ENCODE measurements around the gene IFNG.
A peak's percentile ranks its signal among the peaks of the same experiment; 100 is the strongest.
"Not testable (repeated sequence)": the region's sequence is repeated elsewhere in the genome, so short reads cannot be mapped to it uniquely, and the experiment has no call there.

IFNG gene

DNA sequence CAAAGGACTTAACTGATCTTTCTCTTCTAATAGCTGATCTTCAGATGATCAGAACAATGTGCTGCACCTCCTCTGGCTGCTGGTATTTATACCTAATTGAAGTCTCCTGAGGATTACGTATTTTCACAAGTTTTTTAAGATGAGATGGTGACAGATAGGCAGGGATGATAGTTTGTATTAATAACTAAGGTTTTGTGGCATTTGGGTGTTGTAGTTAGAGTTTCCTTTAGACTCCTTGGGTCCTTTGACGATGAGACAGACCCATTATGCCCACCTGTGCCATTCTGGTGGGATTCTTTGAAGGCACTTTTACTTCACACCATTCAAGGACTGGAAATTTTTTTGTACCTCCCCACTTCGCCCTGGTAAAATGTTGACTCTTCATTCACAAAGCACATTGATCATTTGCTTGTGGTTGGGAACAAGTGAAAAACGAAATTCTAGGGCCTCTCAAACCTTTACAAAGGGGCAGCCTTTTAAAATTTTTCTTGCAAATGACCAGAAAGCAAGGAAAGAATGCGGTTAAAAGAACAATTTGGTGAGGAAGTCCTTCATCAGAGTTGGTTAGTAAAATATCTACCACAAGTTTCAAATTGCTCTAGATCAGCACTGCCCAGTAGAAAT lies at the start of gene IFNG:
Gene IFNG (minus strand): TSS at position 60 of the 624 bp plus-strand sequence. CDS start 125 bp downstream, outside the sequence.
- DNase-seq (ENCODE audit: low read depth): no peak

DNA sequence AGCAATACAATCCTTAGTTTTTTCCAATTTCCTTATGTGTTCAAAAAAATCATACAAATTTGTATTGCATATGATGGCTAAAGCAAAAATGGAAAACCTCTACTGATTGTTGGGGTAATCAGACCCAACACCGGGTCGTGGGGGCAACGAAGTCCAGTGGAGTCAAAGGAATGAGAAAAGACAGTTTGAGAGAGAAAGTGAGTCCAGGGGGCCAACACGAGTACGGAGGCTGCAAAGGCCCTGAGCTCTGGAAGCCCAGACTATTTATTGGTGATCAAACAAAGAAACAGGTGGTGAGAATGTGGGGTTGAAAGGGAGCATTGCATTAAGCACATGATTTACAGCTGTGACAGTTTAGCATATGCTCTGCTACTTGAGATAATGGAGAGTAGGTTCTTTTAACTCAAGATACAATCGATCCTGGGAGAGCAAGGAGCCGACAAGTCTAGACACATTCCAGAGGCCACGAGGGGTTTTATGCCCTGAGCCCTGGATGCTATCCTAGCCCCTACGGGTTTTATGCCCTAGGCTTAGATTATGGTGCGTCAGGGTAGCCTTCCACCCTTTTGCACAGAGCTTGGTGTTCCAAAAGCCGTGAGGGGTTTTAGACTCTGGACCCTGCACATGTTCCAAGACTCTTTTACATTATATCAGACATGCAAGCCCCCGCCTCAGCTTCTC lies 49.6 kb upstream of the IFNG start:
- DNase-seq (ENCODE audit: low read depth): not testable (repeated sequence)

DNA sequence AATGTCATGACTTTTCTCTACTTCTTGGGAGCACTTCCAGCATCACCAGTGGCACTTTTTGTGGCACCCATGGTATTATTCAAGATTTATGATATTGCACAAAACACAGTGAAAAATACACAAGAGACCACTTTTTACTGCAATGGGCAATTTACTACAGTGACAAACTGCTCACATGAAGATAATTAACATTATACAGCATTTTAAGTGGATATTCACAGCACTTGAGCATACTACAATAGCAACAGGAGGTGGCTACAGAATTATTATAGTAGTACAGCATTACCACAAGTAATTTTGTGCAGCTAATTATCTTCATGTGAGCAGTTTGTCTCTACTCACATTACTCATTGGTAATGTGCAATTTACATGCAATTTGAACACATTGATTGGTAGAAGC lies 47.7 kb upstream of the IFNG start:
- DNase-seq (ENCODE audit: low read depth): no peak

DNA sequence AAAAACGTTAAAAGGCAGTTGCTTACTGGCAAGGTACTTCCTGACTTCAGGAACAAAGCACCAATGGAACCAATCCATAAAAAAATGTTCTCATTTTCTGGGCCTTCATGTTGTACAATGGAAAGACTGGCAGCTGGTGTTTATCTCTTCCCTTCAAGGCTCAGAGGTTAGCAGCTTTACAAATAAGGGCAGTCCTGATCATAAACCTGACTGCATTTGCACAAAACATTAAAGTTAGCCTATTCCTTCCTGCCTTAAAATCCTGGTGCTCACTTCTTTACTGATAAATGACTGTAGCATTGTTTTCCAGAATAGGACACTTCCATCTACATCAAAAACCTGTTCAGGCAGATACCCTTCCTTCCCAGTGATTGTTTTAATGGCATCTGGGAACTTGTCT lies 46.9 kb upstream of the IFNG start:
- DNase-seq (ENCODE audit: low read depth): no peak

DNA sequence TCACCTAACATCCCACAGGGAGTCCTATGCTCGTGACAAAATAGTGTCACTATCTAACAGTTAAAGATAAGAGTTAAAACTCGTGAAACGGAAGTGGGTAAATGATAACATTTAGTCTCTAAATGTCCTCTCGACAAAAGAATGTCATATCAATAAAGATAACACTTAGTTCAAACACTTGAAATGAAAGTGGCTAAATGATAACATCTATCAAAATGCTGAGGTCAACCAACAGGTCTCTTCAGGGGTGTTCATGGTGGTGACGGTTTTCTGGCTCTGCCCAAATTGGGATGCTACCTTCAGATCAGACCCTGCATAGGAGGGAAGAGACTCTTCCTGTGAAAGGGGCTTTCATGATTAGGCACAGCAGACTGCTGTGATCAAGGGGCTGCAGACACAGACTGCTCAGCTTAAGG lies 43.9 kb upstream of the IFNG start:
- DNase-seq (ENCODE audit: low read depth): no peak

DNA sequence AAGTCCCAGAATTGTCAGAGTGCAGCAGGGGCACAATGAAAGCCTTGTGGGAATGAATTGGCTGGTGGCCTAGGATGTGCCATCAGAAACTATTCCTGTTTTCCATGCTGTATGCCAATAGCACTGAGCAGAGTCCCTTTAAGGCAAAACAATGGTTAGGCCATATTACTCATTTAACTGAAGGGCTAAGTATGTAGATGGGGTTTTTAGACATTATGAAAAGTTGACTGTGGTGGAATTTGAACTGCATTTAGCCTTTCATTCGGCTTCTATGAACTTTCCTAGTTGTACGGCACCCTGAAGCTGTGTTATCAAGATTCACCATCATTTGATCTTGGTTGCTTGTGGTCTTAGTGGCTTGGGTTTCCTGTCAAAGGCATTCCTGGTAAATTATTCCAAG lies 41.3 kb upstream of the IFNG start:
- peak; percentile 84 for DNase-seq (ENCODE audit: low read depth)

DNA sequence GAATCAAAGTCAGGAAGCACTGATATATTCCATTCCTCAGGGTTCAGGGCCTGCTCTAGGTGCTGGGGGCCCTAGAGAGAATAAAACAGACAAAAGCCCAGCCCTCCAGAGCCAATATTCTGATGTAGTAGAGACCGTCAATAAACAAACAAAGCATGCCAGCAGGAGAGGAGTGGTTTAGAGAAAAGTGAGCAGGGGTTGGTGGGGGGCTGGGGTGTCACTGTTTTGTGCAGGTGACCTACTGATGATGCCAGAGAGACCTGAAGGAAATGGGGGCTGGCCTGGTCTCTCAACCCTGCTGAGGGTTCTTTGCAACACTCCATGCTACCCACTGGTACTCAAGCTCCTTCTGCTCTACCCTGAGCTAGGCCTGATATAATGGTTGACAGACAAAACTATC lies 39.6 kb upstream of the IFNG start:
- DNase-seq (ENCODE audit: low read depth): no peak

DNA sequence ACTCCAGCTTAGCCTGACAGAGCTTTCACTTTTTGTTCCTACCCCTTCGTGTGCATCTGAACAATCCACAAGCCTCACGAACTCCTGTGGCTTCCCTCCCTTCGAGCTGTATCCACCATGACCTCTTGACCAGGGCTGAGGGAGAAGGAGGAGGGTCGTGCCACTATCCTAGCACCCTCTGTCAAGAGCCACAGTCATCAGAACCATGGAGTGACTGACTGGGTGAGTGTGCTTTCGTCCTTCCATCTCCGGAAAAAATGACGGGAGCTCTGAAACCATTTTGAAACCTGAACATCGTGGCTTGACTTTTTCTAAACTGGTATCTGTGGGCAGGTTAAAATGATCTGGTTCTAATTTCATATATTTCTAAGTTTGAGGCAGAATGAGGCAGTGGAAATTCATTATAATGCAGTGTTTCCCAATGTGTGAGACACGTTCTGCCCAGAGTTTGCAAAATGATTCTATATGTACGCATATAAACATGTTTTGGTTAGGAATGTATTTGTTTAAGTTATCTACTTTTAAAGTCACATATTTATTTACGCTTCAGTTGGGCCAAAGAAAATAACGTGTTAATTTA lies 39.1 kb upstream of the IFNG start:
- DNase-seq (ENCODE audit: low read depth): no peak

DNA sequence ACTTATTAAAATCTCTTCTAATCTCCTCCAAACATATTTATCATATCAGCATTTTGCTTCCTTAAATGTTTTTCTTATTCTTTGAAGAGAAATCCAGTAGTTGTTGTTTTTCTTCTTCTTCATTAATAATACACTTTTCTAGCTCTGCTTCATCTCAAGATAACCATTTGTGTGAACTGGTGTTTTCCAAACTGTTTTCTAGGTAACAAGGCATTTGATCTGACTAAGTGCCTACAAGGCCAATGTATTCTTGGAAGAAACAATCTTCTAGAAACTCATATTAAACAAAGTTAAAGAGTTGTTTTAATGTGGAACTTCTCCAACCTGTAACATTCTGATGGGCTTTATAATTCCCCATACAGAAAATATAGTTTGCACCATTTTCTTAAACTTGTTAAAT lies 30.8 kb upstream of the IFNG start:
- no peak for DNase-seq (ENCODE audit: low read depth)

DNA sequence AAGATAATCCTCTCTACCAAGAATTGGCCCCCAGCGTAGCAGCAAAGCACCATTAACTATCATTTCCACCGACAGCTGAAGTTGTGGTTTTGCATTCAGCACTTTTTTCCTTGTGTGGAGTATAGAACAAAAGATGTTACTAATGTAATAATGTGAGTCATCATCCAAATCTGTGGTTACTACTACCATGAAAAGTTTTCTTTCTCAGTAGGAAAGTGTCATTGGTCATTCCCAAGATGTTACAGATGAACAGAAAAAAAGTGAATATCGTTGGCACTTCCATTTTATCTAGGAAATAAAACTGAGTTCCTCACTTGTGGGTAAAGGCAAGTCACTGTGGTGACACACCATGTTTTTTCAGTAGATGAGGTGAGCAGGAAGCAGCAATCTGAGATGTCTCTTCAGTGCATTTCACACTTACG lies 30.3 kb upstream of the IFNG start:
- DNase-seq (ENCODE audit: low read depth): peak; percentile 62

DNA sequence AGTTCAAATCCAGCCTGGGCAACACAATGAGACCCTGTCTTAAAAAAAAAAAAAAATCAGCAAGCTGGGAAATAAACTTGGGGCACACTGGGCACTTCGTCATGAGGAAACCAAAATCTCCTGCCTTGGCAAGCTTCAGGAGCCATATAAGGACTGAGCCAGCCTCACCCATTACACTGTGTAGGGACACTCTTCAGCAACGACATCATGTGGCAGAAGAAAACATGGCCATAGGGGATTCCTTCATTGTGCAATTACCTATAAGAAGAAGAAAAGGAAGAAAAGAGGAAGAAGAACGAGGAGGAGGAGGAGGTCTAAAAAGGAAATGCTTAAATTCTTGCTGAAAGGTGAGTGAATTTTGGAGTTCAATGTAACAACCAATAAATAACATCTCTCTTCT lies 26.1 kb upstream of the IFNG start:
- DNase-seq (ENCODE audit: low read depth): no peak

DNA sequence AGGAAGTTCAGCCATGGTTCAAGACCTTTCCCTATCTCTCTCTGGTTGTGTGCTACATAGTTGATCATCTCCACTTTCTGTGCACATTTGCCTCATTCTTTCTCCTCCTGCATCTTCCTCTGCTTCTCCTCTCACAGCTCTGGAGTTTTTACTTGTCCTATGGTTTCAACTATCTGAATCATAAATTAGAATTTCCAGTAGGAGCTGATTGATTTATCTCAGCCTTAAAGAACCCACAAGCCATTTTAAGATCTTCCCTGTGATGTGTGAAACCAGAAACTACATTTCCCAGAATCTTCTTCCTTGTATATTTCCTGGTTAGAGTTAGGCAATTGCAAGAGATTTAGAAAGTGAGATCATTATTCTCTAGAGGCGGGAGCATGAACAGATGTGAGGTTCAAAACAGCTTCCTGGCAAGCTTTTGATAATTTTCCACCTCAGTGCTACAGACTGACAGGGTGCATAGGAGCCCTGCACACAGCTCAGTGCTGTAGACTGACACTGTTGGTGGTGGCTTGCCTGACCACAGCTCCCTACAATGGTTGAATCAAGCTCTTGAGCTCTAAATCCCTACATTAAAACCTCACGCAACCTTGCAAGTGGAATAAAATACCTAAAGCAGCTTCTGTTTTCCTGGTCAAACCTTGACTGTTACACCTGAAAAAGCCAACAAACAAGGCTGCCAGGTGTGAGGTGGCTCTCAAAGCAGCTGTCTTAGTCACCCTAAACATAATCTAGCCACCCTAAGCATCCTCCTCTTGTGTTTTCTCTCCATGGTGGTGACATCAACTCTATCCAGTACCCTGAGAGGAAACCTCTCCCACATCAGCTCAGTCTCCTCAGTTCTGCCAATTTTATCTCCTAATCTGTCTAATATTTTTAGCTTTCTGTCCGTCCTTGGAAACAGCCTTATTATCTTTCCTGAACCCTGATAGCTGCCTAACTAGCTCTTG lies 21.5 kb upstream of the IFNG start:
- DNase-seq (ENCODE audit: low read depth): peak; percentile 71

DNA sequence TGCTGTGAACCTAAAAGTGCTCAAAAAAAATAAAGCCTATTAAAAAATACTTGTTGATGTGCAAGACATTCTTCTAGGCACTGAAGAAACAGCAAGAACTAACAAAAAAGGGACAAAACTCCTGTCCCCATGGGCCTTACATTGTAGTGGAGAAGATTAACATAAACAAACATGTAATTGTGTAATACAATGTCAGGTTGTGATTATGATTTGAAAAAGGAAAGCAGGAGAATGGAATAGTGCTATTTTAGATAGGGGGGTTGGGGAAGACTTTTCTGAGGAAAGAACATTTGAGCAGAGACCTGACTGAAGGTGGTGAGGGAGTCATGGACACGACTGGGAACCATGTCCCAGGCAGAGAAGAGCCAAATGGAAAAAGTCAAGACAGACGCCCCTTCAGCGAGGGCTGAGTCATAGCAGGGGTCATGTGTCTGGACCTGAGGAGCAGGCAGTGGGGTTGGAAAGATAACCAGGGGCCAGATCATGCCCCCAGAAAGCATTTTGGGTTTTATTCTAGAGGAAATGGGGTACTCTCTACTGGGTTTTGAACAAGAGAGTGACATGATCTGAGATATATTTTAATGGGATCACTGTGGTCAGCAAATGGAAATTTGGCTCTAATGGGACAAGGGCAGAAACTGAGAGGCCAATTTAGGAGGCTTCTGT lies 19.4 kb upstream of the IFNG start:
- DNase-seq (ENCODE audit: low read depth): no peak

DNA sequence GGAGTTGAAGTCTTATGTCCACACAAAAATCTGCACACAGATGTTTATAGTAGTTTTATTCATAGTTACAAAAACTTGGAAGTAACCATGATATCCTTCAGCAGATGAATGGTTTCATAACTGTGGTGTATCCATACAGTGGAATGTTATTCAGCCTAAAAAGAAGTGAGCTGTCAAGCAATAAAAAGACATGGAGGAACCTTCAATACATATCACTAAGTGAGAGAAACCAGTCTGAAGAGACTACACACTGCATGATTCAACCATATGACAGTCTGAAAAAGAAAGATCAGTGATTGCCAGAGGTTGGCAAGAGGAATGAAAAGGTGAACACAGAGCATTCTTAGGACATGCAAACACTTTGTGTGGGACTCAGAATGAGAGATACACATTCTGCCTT lies 18.6 kb upstream of the IFNG start:
- DNase-seq (ENCODE audit: low read depth): no peak

DNA sequence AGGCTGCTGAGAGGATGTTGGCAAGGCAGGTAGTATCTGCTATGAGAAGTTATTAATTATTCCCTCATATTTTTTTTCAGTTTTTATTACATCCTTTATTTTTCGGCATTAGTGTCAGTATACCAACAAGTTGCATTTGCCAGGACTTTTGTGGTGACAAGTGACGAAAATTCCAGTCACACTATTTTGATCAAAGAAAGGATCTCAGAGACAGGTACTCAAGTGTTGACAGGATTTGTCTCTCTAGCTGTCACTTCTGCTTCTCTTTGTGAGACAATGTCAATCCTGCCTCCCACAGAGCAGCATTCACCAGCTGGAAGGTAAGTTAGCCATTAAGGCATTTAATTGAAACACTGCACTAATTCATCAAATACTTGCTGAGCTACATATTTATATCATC lies 18.0 kb upstream of the IFNG start:
- DNase-seq (ENCODE audit: low read depth): no peak

DNA sequence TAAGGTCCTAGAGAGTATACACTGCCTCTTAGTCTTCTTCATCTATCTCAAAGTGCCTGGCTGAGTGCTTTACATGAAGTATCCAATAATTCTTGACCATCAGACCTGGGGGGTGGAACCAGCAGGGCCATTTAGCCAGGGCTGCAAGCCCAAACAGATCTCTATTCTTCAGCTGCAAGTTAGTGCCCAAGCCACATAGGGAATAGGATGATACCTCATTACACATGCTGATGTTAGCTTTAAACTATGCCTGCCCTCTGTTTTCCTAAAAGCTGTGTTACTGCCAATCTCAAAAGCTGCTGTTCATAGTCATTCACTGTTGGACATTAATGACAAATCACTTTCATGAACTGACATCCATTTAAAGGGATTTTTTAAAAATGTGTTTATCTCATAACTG lies 16.7 kb upstream of the IFNG start:
- no peak for DNase-seq (ENCODE audit: low read depth)

DNA sequence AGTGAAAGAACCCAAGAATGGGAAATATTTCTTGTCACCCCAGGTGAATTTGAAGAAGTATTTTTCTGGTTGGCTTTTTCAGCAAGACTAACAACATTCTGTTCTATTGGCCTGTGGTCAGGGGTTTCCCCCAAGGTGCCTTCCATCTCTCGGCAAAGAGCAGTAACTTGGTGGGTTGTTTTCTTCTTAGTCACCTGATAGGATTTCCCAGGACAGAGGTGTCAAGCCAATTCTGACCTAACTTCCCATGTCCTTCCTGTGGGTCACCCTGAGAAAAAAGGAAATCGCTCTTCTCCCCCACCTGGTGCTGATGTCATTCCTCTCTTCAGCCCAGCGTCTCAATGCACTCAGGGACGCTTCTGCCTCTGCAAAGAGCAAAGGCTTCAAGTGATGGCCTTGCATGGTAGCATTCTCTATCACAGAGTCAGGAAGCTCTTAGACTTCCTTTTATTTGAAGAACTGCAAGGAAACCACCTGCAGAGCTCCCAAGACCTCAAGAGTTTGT lies 16.1 kb upstream of the IFNG start:
- no peak for DNase-seq (ENCODE audit: low read depth)

DNA sequence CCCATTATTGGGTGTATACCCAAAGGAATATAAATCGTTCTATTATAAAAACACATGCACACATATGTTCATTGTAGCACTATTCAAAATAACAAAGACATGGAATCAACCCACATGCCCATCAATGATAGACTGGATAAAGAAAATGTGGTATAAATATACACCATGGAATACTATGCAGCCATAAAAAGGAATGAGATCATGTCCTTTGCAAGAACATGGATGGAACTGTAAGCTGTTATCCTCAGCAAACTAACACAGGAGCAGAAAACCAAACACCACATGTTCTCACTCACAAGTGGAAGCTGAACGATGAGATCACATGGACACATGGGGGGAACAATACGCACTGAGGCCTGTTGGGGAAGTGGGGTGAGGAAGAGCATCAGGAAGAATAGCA lies 15.2 kb upstream of the IFNG start:
- DNase-seq (ENCODE audit: low read depth): not testable (repeated sequence)

DNA sequence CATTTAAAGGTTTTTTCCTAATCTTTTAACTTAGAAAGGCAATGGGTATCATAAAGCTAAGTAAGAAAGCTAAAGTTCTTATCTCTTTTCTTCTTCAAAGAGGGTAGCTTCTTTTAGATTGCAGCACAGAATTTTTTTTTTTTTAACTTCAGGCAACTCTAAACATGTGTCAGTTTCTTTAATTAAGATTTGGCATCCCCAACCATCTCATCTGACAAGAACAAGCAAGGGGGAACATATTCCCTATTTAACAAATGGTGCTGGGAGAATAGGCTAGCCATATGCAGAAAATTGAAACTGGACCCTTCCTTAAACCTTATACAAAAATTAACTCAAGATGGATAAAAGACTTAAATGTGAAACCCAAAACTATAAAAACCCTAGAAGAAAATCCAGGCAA lies 14.3 kb upstream of the IFNG start:
- DNase-seq (ENCODE audit: low read depth): no peak

DNA sequence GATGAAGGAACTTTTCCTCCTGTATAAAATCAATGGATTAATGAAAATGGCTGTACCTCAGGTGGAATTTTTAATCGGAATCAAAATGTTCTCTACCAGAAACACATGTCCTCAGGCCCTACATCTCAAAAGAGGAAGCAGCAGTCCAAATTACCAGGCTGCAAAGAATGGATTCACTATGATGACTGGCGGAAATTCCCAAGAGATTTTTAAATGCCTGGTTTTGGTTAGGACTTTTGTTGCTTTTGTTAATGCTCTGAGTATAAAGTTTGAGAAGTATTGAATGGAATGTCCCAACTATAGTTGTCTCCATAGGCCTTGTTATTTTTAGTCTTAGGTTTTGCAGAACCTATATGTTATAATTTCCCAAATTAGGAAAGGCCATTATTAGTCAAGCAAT lies 11.2 kb upstream of the IFNG start:
- no peak for DNase-seq (ENCODE audit: low read depth)

DNA sequence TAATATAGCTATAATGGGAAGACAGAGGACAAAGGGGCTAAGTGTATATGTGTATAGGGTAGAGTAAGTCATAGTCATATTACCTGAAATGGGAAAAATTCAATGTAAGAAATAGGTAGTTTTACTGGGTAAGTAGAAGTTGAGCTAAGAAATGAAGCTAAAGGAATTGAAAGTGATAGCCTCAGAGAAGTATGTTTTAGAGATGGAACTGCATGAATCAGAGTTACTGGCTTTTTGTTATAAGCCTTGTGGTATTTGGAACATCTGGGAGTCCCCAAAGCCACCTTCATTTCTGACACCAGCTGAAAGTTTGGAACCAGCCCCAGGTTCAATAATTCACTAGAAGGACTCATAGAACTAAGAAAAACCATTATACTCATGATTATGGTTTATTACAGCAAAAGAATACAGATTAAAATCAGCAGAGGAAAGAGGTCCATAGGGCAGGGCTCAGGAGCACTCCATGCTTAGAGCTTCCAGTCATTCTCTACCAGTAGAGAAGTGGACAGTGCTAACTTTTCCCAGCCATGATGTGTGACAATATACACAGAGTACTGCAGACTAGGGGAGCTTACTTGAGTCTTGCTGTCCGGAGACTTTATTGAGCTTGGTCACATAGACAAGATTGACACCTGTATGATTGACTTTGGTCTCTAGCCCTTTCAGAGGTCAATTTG lies 9.8 kb upstream of the IFNG start:
- DNase-seq (ENCODE audit: low read depth): no peak
